ENCODE results near the gene RUNX3.

- no peak for TF ChIP-seq CTCF (IDR thresholded peaks at IDR 0.05)
- no peak for TF ChIP-seq POLR2A (IDR thresholded peaks at IDR 0.05)
- no peak for TF ChIP-seq POLR2AphosphoS5 (IDR thresholded peaks at IDR 0.05)
- TF ChIP-seq EP300 (IDR thresholded peaks at IDR 0.05) = no peak
These were observed 36.1 kb upstream of the RUNX3 start for GRCh38 chr1:24966121-24966723.
